ENCODE data around the gene CCL23. TPM values are rescaled to one million over a fixed set of nuclear protein-coding genes. Genes with fewer than 3 reads are reported as not detected.
"Not testable (repeated sequence)": the region's sequence is repeated elsewhere in the genome, so short reads cannot be mapped to it uniquely, and the experiment has no call there.

The CCL23 gene
- total RNA-seq, 1 donor from 2014 or later, result 0.99 TPM

DNA sequence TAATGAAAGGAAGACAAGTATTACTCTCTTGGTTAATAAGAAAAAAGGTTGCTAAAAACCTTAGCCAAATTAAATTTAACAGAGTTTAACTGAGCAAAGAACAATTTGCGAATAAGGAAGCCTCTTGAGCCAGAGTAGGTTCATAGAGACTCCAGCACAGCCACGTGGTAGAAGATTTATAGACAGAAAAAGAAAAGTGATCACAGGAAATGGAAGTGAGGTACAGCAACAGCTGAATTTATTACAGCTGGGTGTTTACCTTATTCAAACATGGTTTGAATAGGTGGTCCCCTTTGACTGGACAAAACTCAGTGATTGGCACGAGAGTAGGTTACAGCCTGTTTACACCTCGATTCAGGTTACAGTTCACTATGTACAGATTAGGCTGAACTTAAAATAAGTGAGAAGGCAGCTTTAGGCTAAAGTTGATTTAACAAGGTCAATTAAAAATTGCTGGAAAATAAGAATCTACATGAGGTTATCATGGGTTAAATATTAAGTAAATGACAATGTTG is 13.1 kb downstream of the CCL23 start:
- DNase-seq (ENCODE audit: low read depth in 2 of 2), result no peak

DNA sequence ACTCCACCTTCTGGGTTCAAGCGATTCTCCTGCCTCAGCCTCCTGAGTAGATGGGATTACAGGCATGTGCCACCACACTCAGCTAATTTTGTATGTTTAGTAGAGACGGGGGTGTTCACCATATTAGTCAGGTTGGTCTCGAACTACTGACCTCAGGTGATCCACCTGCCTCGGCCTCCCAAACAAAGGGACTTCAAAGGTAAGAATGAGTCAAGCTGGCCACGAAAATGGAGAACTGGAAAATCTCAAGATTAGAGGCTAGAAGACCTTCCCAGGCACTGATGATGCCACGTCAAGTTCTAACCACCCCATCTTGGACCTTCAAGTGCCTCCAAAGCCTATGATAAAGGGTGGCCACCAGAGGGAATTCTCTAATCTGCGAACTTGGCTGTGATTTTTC is 15.1 kb downstream of the CCL23 start:
- no peak for DNase-seq (ENCODE audit: low read depth in 2 of 2)

DNA sequence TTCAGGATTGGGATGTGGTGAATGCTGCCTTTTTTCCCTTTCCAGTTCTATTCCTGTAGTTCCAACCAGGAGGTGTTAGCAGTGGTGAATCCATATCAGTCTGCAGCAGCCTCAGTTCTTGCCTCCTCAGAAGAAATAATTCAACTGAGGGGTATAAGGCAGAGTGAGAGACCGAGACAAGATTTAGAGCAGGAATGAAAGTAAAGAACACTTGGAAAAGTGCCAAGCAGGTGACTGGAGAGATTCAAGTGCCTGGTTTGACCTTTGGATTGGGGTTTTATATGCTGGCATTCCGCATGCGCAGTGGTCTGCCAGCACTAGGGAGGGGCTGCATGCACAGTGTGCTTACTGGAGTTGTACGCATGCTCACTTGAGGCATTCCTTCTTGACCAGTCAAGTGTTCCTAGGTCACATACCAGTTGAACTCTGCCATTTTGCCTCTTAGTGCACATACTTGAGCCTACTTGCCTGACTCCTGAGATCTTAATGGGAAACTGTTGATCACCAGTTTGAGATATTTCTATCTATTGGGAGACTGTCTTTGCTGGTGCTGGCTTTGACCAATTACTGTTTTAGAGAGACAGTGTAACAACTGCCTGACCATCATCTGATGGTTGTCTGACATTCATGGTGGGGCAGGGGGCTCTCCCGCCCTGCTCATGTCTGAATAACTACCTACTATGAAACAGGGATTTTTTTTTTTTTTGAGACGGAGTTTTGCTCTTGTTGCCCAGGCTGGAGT is 15.7 kb downstream of the CCL23 start:
- DNase-seq (ENCODE audit: low read depth in 2 of 2), result no peak

DNA sequence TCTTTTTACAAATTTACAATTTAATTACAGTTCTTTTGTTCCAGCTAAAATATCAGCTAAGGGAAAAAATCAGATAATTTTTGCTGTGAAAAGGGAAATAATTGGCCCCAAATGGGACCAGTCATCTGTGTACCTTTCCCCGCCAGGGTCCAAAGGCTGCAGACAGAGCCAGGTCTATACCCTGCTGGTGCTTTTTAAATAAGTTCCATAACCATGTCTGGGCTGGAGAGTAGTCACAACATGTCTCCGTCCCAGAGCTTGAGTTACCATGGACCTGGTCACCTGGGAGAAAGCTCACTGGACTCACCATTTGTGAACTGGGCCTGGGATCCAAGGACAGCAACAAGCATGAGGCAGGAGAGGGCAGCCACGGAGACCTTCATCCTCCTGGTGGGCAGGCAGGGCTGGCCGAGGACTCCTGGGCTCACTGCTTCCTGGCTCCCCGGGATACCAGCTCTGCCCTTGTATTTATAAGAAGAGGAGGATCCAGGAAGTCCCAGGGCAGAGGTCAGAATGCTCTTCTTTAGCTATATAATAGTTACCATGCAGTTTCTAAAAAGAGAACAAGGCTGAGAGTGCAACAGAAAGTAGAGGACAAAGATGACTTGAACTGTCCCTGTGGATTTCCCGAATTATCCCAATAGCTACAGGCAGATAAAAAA is 16.5 kb downstream of the CCL23 start, which contains the start of gene CCL15:
CCL15 (minus strand) TSS at position 444 of the 662 bp plus-strand sequence; CDS start at position 383, 61 bp downstream.
- DNase-seq (ENCODE audit: low read depth in 2 of 2), result no peak

DNA sequence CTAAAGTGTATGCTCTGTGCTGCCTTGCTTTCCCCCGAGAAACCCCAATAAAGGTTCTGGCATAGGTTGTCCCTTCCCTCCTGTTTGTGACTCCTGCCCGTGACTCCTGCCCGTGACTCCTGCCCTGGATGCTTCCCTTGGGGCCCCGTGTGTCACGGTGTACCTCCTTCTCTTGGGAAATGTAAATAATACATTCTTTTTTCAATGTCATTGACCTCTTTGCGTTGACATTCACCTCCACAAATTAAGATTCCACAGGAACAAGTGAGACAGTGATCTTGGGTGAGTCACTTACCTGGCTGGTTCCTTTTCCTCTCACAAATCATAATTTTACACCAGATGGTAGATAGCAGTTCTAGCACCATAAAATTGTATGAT is 17.1 kb downstream of the CCL23 start:
- DNase-seq (ENCODE audit: low read depth in 2 of 2), result no peak

DNA sequence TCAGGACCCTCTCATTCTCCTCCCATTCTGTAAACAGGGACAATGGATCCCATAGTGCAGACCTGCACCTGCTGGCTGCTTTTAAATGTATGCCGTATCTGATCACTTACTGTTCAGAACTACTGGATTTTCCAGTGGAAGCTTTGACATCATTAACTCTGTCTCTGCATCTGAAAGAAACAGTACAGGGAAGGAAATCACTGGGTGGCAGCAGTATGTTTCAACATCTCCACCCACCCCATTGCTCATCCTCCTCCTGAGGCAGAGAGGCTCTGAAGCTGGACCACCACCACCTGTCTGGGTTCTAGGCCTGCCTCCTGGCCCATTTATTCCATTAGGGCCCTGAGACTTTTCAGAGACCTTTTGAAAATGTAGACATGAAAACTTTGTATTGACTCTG is 19.0 kb downstream of the CCL23 start:
- DNase-seq (ENCODE audit: low read depth in 2 of 2), result no peak

DNA sequence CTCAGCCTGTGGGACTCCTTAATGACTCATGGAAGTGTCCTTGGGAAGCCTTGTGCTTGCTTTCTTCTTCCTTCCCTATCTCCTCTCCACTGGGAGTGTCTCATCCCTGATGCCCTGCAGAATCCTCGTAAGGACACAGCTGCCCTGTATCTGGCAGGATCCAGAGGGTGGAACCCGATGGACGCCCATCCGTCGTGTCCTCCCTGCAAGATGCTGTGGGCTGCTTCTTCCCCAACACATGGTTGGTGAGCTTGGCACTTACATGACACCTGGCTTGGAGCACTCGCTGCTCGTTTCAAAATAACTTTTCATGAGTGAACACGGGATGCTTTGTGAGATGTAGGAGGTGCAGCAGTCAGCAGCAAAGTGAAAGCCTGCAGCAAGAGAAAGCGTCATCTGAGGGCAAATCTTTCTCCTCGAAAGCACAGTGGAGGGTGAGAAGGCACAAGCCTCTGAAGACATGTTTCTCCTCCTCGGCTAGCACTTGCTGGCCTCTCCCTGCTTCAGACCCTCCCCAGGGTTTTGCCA is 19.7 kb downstream of the CCL23 start:
- no peak for DNase-seq (ENCODE audit: low read depth in 2 of 2)

DNA sequence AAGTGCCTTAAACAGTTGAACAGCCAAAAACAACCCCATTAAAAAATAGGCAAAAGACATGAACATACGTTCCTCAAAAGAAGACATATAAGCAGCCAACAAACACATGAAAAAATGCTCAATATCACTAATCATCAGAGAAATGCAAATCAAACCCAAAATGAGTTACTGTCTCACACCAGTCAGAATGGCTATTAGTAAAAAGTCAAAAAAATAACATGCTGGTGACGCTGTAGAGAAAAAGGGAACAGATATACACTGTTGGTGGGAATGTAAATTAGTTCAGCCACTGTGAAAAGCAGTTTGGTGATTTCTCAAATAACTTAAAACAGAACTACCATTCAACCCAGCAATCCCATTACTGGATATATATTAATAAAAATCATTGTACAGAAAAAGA is 22.4 kb downstream of the CCL23 start:
- not testable (repeated sequence) for DNase-seq (ENCODE audit: low read depth in 2 of 2)

DNA sequence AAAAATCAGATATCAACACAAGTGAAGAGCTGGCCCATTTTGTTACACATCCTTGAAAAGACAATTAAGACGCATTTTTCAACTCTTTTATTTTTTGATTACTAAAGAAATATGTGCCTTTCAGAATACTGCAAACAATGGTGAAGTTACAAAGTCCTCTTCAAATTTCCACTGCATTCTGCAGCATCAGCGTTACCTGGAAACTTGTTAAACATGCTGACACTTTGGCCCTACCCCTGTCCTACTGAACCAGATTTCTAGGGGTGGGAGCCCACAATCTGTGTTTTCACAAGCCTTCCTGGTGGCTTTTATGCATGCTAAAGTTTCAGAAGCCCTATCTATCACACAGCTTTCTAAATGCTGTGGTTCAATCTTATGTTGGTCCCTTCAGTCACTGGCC is 26.7 kb downstream of the CCL23 start:
- no peak for DNase-seq (ENCODE audit: low read depth in 2 of 2)

DNA sequence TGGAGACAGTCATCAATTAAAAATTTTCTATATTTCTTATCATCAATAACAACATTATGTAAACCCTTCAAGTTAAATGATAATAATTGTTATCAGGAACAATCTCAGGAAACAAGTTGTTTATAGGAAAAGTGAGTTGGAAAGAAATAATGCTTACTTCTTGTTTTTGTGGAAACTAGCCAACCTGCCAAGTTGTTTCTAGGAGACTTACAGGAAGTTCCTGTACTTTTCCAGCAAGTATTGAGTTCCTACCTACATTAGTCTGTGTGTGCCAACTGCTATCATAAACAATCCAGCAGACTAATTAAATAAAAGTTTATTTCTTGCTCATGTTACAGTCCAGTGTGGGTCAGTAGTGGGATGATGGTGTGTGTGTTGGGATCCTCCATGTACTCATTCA is 29.6 kb downstream of the CCL23 start:
- DNase-seq (ENCODE audit: low read depth in 2 of 2), result peak; percentile 24 to 88

DNA sequence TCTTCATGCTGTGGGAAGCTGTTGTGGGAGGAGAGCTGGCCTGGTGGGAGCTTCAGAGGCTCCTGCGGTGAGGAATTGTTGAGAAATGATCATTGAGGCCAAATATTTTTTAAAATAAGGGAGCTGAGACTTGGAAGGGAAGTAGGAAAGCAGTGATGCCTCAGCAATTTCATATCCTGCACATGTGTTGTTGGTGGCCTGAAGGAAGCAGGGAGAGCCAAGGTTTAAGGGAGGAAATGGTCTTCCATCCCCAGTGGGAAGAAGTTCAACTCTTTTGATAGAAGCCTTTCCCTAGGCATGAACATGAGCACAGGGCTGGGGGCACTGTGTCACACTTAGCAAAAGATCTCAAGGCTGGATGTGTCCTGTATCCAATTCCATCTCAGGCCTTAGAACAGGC is 31.1 kb downstream of the CCL23 start, which contains the start of gene CCL14:
CCL14 (minus strand) TSS at position 87 of the 400 bp plus-strand sequence; CDS start at position 7, 80 bp downstream.
- peak in 1 of 2 donors; percentile 57 for DNase-seq (ENCODE audit: low read depth in 2 of 2)

DNA sequence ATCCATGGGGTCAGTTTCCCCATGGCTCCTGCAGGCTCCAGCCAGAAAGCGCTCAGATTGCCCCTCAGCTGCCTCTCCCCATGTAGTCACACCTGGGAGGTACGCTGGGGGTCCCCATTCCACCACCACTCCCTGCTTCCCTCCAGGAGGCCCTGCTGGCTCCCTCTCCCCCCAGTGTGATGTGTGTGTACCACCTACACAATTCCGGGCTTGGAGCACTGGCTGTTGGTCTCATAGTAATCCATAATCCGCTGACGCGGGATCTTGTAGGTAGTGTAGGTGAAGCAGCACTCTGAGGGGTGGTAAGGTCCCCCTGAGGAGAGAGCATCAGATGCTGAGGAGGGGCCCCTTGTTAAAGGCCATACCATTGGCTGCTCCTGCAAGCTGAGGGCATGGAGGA is 33.6 kb downstream of the CCL23 start:
- DNase-seq (ENCODE audit: low read depth in 2 of 2), result no peak

DNA sequence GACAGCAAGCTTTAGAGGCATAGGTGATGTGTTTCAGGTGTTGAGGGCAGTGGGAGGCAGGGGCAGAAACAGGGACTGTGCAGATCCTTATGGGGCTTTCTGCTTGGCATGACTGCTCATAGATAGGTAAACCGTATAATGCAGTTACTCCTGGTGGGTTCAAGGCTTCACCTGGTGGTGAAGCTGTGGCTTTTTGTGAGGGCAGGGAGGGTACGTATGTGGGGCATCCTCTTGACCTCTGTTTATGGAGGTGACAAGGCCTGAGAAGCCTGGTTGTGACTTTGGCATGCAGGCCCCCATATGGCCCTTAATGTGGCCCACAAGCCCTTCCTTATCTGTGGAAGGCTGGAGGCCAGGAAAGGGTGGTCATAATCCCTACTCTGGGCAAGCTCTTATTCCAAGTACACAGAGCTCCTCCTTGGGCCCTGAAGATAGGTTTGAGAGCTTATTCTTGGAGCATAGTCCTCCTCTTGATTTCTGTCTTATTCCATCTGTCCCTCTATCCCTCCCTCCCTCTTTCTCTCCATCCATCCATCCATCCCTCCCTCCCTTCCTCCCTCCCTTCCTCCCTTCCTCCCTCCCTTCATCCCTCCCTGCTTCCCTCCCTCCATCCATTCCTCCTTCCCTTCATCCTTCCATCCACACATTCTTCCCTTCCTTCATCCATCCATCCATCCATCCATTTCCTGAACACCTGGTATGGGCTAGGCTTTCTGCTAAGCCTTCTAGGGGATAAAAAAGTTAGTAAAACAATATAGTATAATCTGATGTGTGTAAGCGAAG is 35.2 kb downstream of the CCL23 start:
- no peak for DNase-seq (ENCODE audit: low read depth in 2 of 2)

DNA sequence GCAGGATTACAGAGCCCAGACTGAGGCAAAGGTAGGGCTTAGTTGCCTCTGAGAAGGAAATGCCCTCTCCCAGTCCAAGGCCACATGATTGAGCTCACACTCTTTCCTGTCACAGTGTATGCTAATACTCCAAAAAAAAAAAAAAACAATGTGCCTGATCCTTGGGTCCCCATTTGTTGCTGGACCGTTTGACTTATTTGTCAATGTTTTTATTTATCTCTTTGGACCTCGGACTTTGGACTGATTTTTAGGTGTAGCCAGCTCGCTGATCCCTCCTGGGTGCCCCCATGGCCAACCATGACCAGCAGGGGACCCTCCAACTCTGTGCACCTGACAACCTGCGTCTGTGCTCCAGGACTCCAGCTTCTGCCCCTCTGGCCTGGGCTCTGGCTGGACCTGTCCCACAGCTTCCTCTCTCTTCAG is 35.9 kb downstream of the CCL23 start:
- no peak for DNase-seq (ENCODE audit: low read depth in 2 of 2)

DNA sequence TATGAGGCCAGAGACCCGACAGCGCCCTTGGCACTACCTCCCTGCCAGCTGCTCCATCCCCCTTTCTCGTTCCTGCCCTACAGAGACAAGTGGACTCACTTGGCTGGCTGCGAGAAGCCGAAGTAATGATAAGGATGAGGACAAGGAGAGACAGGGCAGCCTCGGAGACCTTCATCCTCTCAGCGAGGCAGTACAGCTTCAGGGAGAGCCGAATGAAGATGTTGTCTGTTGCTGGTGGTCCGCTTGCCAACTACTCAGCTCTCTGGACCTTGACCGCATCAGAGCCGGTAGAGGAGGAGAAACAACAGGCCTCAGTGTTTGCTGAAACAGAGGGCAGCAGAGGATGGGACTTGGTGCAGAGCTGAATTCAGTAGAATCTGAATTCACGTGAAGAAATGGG is 36.5 kb downstream of the CCL23 start, which contains the start of gene CCL16:
CCL16 (minus strand) TSS at position 252 of the 400 bp plus-strand sequence; CDS start at position 175, 77 bp downstream.
- DNase-seq (ENCODE audit: low read depth in 2 of 2), result no peak

DNA sequence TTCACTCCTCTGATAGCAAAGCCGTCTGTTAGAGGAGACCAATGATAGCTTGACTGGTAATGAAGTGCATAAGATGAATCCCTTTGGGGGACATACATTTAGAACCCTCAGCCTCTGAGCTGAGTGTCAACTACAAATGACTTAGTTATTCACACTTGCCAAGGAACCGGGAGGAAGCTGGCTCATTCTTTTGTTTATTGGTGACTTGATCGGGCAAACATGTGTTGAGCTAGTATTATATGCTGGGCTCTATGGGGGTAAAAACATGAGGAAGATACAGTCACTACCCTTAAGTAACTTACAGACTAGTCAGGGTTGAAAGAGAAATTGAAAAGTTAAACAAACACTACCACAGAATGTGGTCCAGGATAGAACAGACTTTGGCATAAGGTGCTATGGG is 39.4 kb downstream of the CCL23 start:
- DNase-seq (ENCODE audit: low read depth in 2 of 2), result peak in 1 of 2 donors; percentile 72

DNA sequence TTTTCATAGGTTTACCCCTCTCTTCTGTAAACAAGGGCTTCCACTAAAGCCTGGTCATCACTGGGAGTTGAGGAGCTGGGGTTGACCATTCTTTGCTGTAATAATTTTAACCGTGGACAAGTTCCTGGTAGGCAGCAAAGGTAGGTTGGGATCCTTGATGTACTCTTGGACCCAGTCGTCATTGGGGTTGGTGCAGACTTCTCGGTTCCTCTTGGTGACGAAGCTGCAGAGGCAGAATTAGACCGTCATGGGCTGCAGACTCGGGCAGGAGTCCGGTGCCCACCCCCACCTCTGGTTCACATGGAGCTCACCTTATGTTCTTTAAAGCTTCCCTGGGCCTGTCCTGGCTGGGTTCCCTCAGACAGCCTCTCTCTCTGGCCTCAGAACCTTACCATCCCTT is 40.3 kb downstream of the CCL23 start:
- DNase-seq (ENCODE audit: low read depth in 2 of 2), result no peak

DNA sequence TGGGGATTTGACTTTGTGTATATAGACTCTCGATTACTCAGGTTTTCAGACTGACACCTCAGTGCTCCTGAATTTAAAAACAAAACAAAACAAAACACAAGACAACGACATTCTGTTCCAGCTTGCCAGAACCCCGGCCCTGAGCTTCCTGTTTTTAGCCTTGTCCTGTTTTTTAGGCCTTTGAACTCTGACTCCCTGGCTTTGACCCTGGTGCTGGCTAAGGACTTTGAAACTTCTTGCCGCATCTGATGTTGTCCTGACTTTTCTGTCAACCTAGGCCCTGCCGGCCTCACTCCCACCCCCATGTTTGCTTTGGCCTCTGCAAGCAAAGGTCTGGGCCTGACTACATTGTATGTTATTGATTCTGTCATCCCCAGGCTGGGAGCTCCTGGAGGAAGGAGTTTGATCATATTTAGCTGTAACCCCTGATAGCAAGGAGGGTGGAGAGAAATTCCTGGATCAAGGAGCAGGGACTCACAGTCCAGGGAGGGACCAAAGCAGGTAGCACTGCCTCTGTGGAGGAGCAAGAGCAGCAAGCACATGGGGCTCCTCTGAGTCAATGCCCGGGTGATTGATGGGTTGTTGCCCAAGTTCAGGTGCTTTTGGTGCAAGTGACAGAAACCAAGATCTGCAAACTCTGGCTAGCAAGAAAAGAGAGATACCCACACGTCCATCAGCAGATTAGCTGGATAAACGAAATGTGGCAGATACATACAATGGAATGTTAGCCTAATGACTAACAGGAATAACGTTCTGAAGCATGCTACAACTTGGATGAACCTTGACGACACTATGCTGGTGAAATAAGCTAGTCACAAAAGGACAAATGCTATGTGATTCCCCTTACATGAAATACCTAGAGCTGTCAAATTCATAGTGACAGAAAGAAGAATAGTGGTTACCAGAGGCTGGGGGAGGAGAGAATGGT is 44.2 kb downstream of the CCL23 start:
- DNase-seq (ENCODE audit: low read depth in 2 of 2), result peak; percentile 33 to 49

DNA sequence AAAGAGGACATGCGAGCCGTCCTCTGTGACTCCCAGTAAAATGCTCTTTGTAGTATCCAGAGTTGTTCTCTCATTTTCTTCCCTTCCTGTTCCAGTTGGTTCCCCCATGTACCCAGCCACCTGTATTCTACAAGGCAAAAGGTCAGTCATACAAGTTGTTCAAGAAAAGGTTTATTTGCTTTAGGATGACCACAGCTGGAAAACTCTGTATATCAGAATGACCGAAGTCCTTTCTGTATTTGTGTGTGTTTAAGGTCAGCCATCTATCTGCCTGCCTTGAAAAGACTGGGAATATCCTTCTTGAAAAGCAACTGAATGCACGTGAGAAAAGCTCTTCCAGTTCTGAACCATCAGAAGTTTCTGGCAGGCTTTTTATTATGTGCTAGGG is 44.8 kb downstream of the CCL23 start:
- no peak for DNase-seq (ENCODE audit: low read depth in 2 of 2)

DNA sequence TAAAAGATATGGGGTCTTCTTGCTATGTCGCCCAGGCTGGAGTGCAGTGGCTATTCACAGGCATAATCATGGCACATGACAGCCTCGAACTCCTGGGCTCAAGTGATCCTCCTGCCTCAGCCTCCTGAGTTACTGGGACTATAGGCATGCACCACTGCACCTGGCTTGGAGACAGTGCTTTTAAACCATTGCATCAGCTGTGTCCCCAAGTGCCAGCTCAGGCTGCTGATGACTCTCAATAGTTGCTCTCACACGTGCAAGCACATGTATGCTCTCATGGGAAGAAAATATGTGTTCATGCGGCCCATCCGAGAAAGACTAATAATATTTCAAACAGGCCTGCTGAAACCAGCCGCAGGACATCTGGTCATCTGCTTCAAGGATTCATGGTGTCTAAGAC is 45.2 kb downstream of the CCL23 start:
- no peak for DNase-seq (ENCODE audit: low read depth in 2 of 2)

DNA sequence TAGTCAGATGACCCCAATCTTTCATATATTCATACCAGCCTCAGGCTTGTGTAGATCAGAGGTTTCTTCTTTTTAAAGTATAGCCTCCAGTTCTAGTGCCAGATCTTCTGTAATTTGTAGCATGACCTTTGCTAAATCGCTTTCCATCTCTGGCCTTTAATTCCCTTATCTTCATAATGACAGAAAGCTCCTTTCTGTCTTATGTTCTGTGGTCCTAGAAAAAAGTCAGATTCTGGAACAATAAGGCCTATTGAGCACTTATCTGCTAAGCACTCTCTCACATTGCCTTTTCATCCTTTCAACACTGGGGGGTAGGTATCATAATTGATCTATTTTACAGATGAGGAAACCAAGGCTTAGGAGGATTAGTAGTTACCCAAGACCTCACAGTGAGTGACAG is 45.7 kb downstream of the CCL23 start:
- DNase-seq (ENCODE audit: low read depth in 2 of 2), result no peak

Measured in lung microvascular endothelial cell (primary cell).